GM19455 (cell line): ENCODE measurements around the gene CEBPB.
"Not testable (repeated sequence)": the region's sequence is repeated elsewhere in the genome, so short reads cannot be mapped to it uniquely, and the experiment has no call there.

Source experiments
- ATAC-seq: cut with Tn5 transposase; IDR thresholded peaks from one replicate; pipeline ENCODE4 v1.9.1; 2021; ENCODE audit not compliant: unreplicated experiment

The CEBPB gene

GRCh38 chr20:50190251-50191064, at the start of gene CEBPB:
Gene CEBPB, plus strand, starts transcription at chr20:50190830. Its CDS starts 204 bp downstream, at chr20:50191034.
- ATAC-seq: peak; percentile 41

GRCh38 chr20:50141018-50141675, 49.5 kb upstream of the CEBPB start:
- ATAC-seq: no peak

- no peak for ATAC-seq
These were observed 48.6 kb upstream of the CEBPB start for GRCh38 chr20:50141811-50142561.

GRCh38 chr20:50142812-50143211, 47.8 kb upstream of the CEBPB start:
- ATAC-seq: no peak

- no peak for ATAC-seq
These were observed 46.3 kb upstream of the CEBPB start for GRCh38 chr20:50144362-50144761.

GRCh38 chr20:50145566-50145965, 45.1 kb upstream of the CEBPB start:
- no peak for ATAC-seq

GRCh38 chr20:50146214-50146613, 44.4 kb upstream of the CEBPB start:
- no peak for ATAC-seq

- peak; percentile 79 for ATAC-seq
These were observed 43.6 kb upstream of the CEBPB start for GRCh38 chr20:50146732-50147662.

GRCh38 chr20:50149481-50150254, 41.0 kb upstream of the CEBPB start:
- ATAC-seq: no peak

GRCh38 chr20:50151034-50151743, 39.4 kb upstream of the CEBPB start:
- no peak for ATAC-seq

- no peak for ATAC-seq
These were observed 38.1 kb upstream of the CEBPB start for GRCh38 chr20:50152394-50153152.

GRCh38 chr20:50153153-50153499, 37.5 kb upstream of the CEBPB start:
- ATAC-seq: peak; percentile 12

GRCh38 chr20:50153500-50154377, 36.9 kb upstream of the CEBPB start, which contains the start of gene PEDS1:
Gene PEDS1, minus strand, starts transcription at chr20:50153723. Its CDS starts 86 bp downstream, at chr20:50153637.
- peak; percentile 96 for ATAC-seq

- not testable (repeated sequence) for ATAC-seq
These were observed 29.1 kb upstream of the CEBPB start for GRCh38 chr20:50161494-50161893.

GRCh38 chr20:50163570-50164317, 26.9 kb upstream of the CEBPB start:
- no peak for ATAC-seq

- peak; percentile 85 for ATAC-seq
These were observed 24.7 kb upstream of the CEBPB start for GRCh38 chr20:50165684-50166554.
